ENCODE data around the gene EGFL6. TPM values are rescaled to one million over a fixed set of nuclear protein-coding genes. Genes with fewer than 3 reads are reported as not detected.
A peak's percentile ranks its signal among the peaks of the same experiment; 100 is the strongest.

The EGFL6 gene
- not detected in 2 replicates for total RNA-seq (2022)
- Bru-seq, nascent RNA: percentile 2 among the genes with signal in this experiment
- not detected for BruChase-seq, experiment 1, labeled RNA remaining after a 6-hour chase
- BruChase-seq, experiment 2, labeled RNA remaining after a 2-hour chase: not detected
- long read RNA-seq: 0 reads

- H3K36me3 Mint-ChIP-seq (ENCODE audit: insufficient read depth, unreplicated experiment): no peaks in the 10 kb centered on the region
- no peak for TF ChIP-seq CTCF (IDR thresholded peaks at IDR 0.05; ENCODE audit: unreplicated experiment)
- POLR2A ChIA-PET: no interaction called here
- no TSS peak for BruUV-seq (replicated peaks)
- H3K9me3 Mint-ChIP-seq (ENCODE audit: unreplicated experiment): no peaks in the 10 kb centered on the region
- H3K27me3 Mint-ChIP-seq (ENCODE audit: insufficient read depth, unreplicated experiment): peaks cover 90% of the 10 kb centered on the region
- no peak for DNase-seq (ENCODE audit: unreplicated experiment)
- no peak within 1 kb of the TSS for H3K4me3 Mint-ChIP-seq (ENCODE audit: unreplicated experiment)
- intact Hi-C loops (cut with micrococcal nuclease): no loop called here
- H3K27ac Mint-ChIP-seq (ENCODE audit: low read depth, unreplicated experiment): no peak within 1 kb of the TSS
- no peaks in the 10 kb centered on the region for H3K4me1 Mint-ChIP-seq (ENCODE audit: insufficient read depth, unreplicated experiment)
- CTCF ChIA-PET: no interaction called here
Measured at GRCh38 chrX:13569479-13570260, at the start of gene EGFL6. EGFL6 (plus strand) TSS chrX:13569601; CDS start chrX:13569862, 261 bp downstream.

- H3K4me3 Mint-ChIP-seq (ENCODE audit: unreplicated experiment): no peak overlapping the region
- BruUV-seq (replicated peaks): no TSS peak
- ChIA-PET POLR2A (no interaction called here), CTCF (interaction anchor here (0.7 to 4.7 kb wide), 2 partner anchors 13 to 245 kb away, joined by 3 to 22 read pairs; no protein-coding TSS in a partner anchor)
- no peak overlapping the region for H3K27ac Mint-ChIP-seq (ENCODE audit: low read depth, unreplicated experiment)
- no peak for DNase-seq (ENCODE audit: unreplicated experiment)
- no peaks in the 10 kb centered on the region for H3K9me3 Mint-ChIP-seq (ENCODE audit: unreplicated experiment)
- no peaks in the 10 kb centered on the region for H3K4me1 Mint-ChIP-seq (ENCODE audit: insufficient read depth, unreplicated experiment)
- intact Hi-C loops (cut with micrococcal nuclease): no loop called here
- no peaks in the 10 kb centered on the region for H3K36me3 Mint-ChIP-seq (ENCODE audit: insufficient read depth, unreplicated experiment)
- no peak for TF ChIP-seq CTCF (IDR thresholded peaks at IDR 0.05; ENCODE audit: unreplicated experiment)
- H3K27me3 Mint-ChIP-seq (ENCODE audit: insufficient read depth, unreplicated experiment): peaks cover 83% of the 10 kb centered on the region
Measured at GRCh38 chrX:13520351-13520750, 49.0 kb upstream of the EGFL6 start.

- Mint-ChIP-seq H3K4me1 (ENCODE audit: insufficient read depth, unreplicated experiment) (no peaks in the 10 kb centered on the region), H3K36me3 (ENCODE audit: insufficient read depth, unreplicated experiment) (no peaks in the 10 kb centered on the region), H3K27ac (ENCODE audit: low read depth, unreplicated experiment) (no peak overlapping the region), H3K4me3 (ENCODE audit: unreplicated experiment) (no peak overlapping the region), H3K9me3 (ENCODE audit: unreplicated experiment) (no peaks in the 10 kb centered on the region), H3K27me3 (ENCODE audit: insufficient read depth, unreplicated experiment) (peaks cover 88% of the 10 kb centered on the region)
- no peak for TF ChIP-seq CTCF (IDR thresholded peaks at IDR 0.05; ENCODE audit: unreplicated experiment)
- BruUV-seq (replicated peaks): no TSS peak
- no peak for DNase-seq (ENCODE audit: unreplicated experiment)
- POLR2A ChIA-PET: no interaction called here
- intact Hi-C loops (cut with micrococcal nuclease): no loop called here
- CTCF ChIA-PET: interaction anchor here (3.4 to 4.7 kb wide), 2 partner anchors 14 to 125 kb away, joined by 22 to 29 read pairs; no protein-coding TSS in a partner anchor
Measured at GRCh38 chrX:13520936-13521335, 48.5 kb upstream of the EGFL6 start.

GRCh38 chrX:13522811-13523210, 46.6 kb upstream of the EGFL6 start:
- H3K36me3 Mint-ChIP-seq (ENCODE audit: insufficient read depth, unreplicated experiment): no peaks in the 10 kb centered on the region
- H3K27ac Mint-ChIP-seq (ENCODE audit: low read depth, unreplicated experiment): no peak overlapping the region
- no TSS peak for BruUV-seq (replicated peaks)
- intact Hi-C loops (cut with micrococcal nuclease): no loop called here
- H3K4me1 Mint-ChIP-seq (ENCODE audit: insufficient read depth, unreplicated experiment): no peaks in the 10 kb centered on the region
- no peak overlapping the region for H3K4me3 Mint-ChIP-seq (ENCODE audit: unreplicated experiment)
- H3K27me3 Mint-ChIP-seq (ENCODE audit: insufficient read depth, unreplicated experiment): peaks cover 79% of the 10 kb centered on the region
- ChIA-PET POLR2A (interaction anchor here (0.6 to 1.3 kb wide), 3 partner anchors 9 to 227 kb away, joined by 3 to 4 read pairs (median 4); no protein-coding TSS in a partner anchor), CTCF (interaction anchor here (0.6 to 4.7 kb wide), 4 partner anchors 15 to 509 kb away, joined by 3 to 29 read pairs (median 12); no protein-coding TSS in a partner anchor)
- TF ChIP-seq CTCF (IDR thresholded peaks at IDR 0.05; ENCODE audit: unreplicated experiment): no peak
- DNase-seq (ENCODE audit: unreplicated experiment): peak; percentile 4
- H3K9me3 Mint-ChIP-seq (ENCODE audit: unreplicated experiment): no peaks in the 10 kb centered on the region

Measured in MCF 10A (cell line).